Stomach (tissue), 4 donors: ENCODE measurements around the gene SOX3.

ENCODE experiments used
- EP300 ChIP-seq: sonication (generic); formaldehyde crosslinking; IDR thresholded peaks from one replicate; pipeline ENCODE4 v1.6.1; 2017; ENCODE audit warnings: antibody characterized with exemption
- POLR2A ChIP-seq, 4 donors: fragments of 450-650 bp; IDR thresholded peaks; one replicate each; pipeline ENCODE4 v1.6.1; 2016; ENCODE audit warnings: antibody characterized with exemption in 4 of 4, control low read depth in 2 of 4, mild to moderate bottlenecking in 1 of 4, moderate library complexity in 1 of 4
- POLR2AphosphoS5 ChIP-seq, 3 donors: sonication (generic); formaldehyde crosslinking; IDR thresholded peaks; one replicate each; pipeline ENCODE4 v1.6.1; 2016; ENCODE audit warnings: antibody characterized with exemption in 3 of 3
- TF ChIP-seq, protein P1 (sequence below), 7 experiments: fragments of 450-650 bp in 4 of 7; fragments of 200-600 bp in 3 of 7; sonication (generic) in 3 of 7; IDR thresholded peaks; one replicate each; pipeline ENCODE4 v1.5.1; 2016 to 2019; ENCODE audit warnings: antibody characterized with exemption in 7 of 7, control low read depth in 2 of 7, mild to moderate bottlenecking in 1 of 7

DNA sequence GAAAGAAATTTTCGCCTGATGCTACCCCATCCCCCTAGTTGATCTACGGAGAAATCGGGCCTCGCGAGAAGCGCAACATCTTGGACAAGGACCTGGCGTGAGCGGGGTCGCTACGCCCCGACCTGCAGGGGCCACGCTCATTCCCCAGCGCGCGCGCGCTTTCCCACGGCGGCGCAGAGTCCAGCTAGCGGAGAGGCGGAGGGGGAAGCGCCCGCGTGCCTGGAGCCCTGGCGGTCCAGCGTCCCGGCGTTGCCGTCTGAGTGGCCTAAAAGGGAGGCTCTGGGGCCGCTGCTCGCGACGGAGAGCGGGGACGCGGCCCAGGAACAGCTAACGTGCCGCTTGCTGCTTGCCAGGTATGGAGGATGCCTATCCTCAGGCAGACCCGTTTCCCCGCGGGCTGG lies 6.0 kb upstream of the SOX3 start:
- TF ChIP-seq, protein P1, sequence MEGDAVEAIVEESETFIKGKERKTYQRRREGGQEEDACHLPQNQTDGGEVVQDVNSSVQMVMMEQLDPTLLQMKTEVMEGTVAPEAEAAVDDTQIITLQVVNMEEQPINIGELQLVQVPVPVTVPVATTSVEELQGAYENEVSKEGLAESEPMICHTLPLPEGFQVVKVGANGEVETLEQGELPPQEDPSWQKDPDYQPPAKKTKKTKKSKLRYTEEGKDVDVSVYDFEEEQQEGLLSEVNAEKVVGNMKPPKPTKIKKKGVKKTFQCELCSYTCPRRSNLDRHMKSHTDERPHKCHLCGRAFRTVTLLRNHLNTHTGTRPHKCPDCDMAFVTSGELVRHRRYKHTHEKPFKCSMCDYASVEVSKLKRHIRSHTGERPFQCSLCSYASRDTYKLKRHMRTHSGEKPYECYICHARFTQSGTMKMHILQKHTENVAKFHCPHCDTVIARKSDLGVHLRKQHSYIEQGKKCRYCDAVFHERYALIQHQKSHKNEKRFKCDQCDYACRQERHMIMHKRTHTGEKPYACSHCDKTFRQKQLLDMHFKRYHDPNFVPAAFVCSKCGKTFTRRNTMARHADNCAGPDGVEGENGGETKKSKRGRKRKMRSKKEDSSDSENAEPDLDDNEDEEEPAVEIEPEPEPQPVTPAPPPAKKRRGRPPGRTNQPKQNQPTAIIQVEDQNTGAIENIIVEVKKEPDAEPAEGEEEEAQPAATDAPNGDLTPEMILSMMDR (IDR thresholded peaks at IDR 0.05): no peak
- TF ChIP-seq POLR2A (IDR thresholded peaks at IDR 0.05): no peak
- no peak for TF ChIP-seq EP300
- no peak for TF ChIP-seq POLR2AphosphoS5 (IDR thresholded peaks at IDR 0.05)
